Raji (cell line): ENCODE results near the gene PYROXD2.

Source experiments
- POLR2A ChIP-seq: IDR thresholded peaks from 2 replicates; pipeline ENCODE4 v1.6.1; 2011; ENCODE audit warnings: low read depth, low read length, control low read depth; ENCODE audit not compliant: insufficient read depth

Gene PYROXD2

GRCh38 chr10:98410135-98410743 is 4.7 kb downstream of the PYROXD2 start:
- TF ChIP-seq POLR2A = no peak

- TF ChIP-seq POLR2A = no peak
Measured at GRCh38 chr10:98408799-98409198, 6.2 kb downstream of the PYROXD2 start.

GRCh38 chr10:98407744-98408241 is 7.2 kb downstream of the PYROXD2 start:
- TF ChIP-seq POLR2A = no peak

GRCh38 chr10:98407017-98407743 is 7.8 kb downstream of the PYROXD2 start:
- TF ChIP-seq POLR2A = no peak

- no peak for TF ChIP-seq POLR2A
Measured at GRCh38 chr10:98405422-98405821, 9.6 kb downstream of the PYROXD2 start.

GRCh38 chr10:98404571-98405359 is 10.2 kb downstream of the PYROXD2 start:
- no peak for TF ChIP-seq POLR2A

- no peak for TF ChIP-seq POLR2A
Measured at GRCh38 chr10:98403812-98404504, 11.0 kb downstream of the PYROXD2 start.

GRCh38 chr10:98402931-98403718 is 11.9 kb downstream of the PYROXD2 start:
- TF ChIP-seq POLR2A = no peak

GRCh38 chr10:98402478-98402877 is 12.5 kb downstream of the PYROXD2 start:
- TF ChIP-seq POLR2A = no peak

- no peak for TF ChIP-seq POLR2A
Measured at GRCh38 chr10:98400482-98400881, 14.5 kb downstream of the PYROXD2 start.

GRCh38 chr10:98399784-98400183 is 15.2 kb downstream of the PYROXD2 start:
- TF ChIP-seq POLR2A = no peak

- TF ChIP-seq POLR2A = no peak
Measured at GRCh38 chr10:98397089-98397600, 17.8 kb downstream of the PYROXD2 start.

- TF ChIP-seq POLR2A = no peak
Measured at GRCh38 chr10:98396096-98397063, 18.6 kb downstream of the PYROXD2 start.
